Immature natural killer cell (primary cell): Measurements from ENCODE around the gene ZNF358. TPM values are rescaled to one million over a fixed set of nuclear protein-coding genes. Genes with fewer than 3 reads are reported as not detected.
A peak's percentile ranks its signal among the peaks of the same experiment; 100 is the strongest.

Experiments
- DNase-seq, 3 donors: peaks; one replicate each; pipeline ENCODE4 v3.0.0; 2022; ENCODE audit warnings: mixed read lengths in 1 of 3
- H3K27ac Mint-ChIP-seq, 6 donors: one replicate each; pipeline ENCODE4 v1.8.0; 2020; ENCODE audit warnings: mixed read lengths in 6 of 6, mild to moderate bottlenecking in 5 of 6, inconsistent platforms in 4 of 6, moderate library complexity in 3 of 6
- H3K27me3 Mint-ChIP-seq, 3 donors: one replicate each; pipeline ENCODE4 v1.8.0; 2020 to 2021; ENCODE audit warnings: low read depth in 3 of 3, mild to moderate bottlenecking in 3 of 3, mixed read lengths in 3 of 3, moderate library complexity in 3 of 3, inconsistent platforms in 1 of 3
- H3K36me3 Mint-ChIP-seq, 3 donors: one replicate each; pipeline ENCODE4 v1.8.0; 2020; ENCODE audit warnings: mixed read lengths in 3 of 3, inconsistent platforms in 2 of 3, mild to moderate bottlenecking in 2 of 3
- H3K4me1 Mint-ChIP-seq, 2 donors: one replicate each; pipeline ENCODE4 v1.8.0; 2020; ENCODE audit warnings: inconsistent platforms in 2 of 2, mild to moderate bottlenecking in 2 of 2, mixed read lengths in 2 of 2, moderate library complexity in 1 of 2
- H3K4me3 Mint-ChIP-seq, 5 donors: one replicate each; pipeline ENCODE4 v1.8.0; 2020; ENCODE audit warnings: mild to moderate bottlenecking in 5 of 5, mixed read lengths in 5 of 5, inconsistent platforms in 3 of 5, moderate library complexity in 3 of 5
- H3K9me3 Mint-ChIP-seq, 6 donors: one replicate each; pipeline ENCODE4 v1.8.0; 2020; ENCODE audit warnings: mild to moderate bottlenecking in 6 of 6, mixed read lengths in 6 of 6, inconsistent platforms in 4 of 6, moderate library complexity in 3 of 6
- polyA plus RNA-seq, 3 donors: library from polyadenylated mRNA; unstranded; fragments of 300-500 nt; fragmentation: Illumina TruSeq; gene quantifications; one replicate each; pipeline ENCODE4 v1.2.3, GENCODE V29; 2021

ZNF358 gene
- polyA plus RNA-seq, result 1 to 10 TPM; 1.3 to 3.1 (median 1.8) TPM

DNA sequence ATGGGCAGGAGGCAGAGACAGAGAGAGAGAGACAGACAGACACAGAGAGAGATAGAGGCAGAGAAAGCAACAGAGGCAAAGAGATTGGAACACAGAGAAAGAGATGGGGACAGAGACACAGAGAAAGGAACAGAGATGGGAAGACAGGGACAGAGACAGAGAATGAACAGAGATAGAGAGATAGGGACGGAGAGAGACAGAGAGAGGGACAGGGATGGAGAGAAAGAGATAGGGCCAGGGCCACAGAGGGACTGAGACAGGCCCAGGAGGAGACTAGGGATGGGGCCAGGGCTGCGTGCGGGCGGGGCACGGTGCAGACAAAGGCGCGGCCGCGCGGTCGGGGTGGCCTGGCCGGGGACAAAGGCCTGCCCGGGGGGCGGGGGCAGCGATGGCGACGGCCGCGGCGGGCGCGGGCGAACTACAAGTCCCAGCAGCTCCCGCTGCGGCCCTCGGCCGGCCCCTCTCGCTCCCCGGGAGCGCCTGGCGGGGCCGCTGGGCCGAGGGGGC, at the start of gene ZNF358:
TSS of gene ZNF358 (plus strand) at position 459 of the 507 bp plus-strand sequence. CDS start 3,140 bp downstream, outside the sequence.
- Mint-ChIP-seq H3K4me3 (peak within 1 kb of the TSS; percentile 83 to 99 (median 86)), H3K9me3 (no peaks in the 10 kb centered on the region), H3K4me1 (peaks cover 20 to 21% of the 10 kb centered on the region in 2 donors), H3K27me3 (peaks cover 0 to 13% (median 3%) of the 10 kb centered on the region in 3 donors), H3K27ac (peak within 1 kb of the TSS; percentile 46 to 91 (median 73)), H3K36me3 (no peaks in the 10 kb centered on the region)
- peak; percentile 40 to 47 (median 46) for DNase-seq

DNA sequence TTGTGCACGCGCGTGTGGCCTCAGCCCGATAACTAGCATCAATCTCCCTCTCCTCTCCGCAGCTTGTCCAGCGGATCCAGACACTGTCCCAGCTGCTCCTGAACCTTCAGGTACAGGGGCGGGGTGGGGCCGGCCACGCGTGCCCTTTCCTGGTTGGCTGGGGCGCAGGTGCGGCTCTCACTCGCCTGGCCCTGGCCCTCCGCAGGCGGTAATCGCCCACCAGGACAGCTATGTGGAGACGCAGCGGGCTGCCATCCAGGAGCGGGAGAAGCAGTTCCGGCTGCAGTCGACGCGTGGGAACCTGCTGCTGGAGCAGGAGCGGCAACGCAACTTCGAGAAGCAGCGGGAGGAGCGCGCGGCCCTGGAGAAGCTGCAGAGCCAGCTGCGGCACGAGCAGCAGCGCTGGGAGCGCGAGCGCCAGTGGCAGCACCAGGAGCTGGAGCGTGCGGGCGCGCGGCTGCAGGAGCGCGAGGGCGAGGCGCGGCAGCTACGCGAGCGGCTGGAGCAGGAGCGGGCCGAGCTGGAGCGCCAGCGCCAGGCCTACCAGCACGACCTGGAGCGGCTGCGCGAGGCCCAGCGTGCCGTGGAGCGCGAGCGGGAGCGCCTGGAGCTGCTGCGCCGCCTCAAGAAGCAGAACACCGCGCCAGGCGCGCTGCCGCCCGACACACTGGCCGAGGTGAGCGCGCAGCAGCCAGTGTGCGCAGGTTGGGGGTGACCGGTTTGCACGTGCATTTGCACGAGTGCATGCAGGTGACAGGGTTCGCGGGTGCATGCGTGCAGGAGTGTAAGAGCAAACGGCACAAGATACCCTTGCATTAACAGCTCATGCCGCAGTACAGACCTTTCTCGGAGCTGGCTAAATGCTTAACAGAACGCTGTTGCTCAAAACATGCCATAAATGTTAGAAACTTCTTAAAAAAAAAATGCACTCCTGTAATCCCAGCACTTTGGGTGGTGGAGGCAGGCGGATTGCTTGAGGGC, 48.6 kb upstream of the ZNF358 start:
- Mint-ChIP-seq H3K27ac (no peak overlapping the region), H3K27me3 (peaks cover 0 to 7% (median 2%) of the 10 kb centered on the region in 3 donors), H3K4me3 (no peak overlapping the region), H3K4me1 (no peaks in the 10 kb centered on the region), H3K9me3 (no peaks in the 10 kb centered on the region), H3K36me3 (peaks cover 0 to 12% (median 7%) of the 10 kb centered on the region in 3 donors)
- DNase-seq, result no peak

DNA sequence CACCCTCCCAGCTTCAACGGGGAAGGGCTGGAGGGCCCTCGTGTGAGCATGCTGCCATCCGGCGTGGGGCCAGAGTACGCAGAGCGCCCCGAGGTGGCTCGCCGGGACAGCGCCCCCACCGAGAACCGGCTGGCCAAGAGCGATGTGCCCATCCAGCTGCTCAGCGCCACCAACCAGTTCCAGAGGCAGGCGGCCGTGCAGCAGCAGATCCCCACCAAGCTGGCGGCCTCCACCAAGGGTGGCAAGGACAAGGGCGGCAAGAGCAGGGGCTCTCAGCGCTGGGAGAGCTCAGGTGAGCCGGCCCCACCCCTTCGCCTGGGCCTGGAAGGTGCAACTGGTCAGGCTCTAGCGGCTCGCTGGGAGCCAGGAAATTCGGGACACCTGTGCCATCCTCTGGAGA, 47.1 kb upstream of the ZNF358 start:
- Mint-ChIP-seq H3K4me1 (no peaks in the 10 kb centered on the region), H3K4me3 (no peak overlapping the region), H3K27ac (no peak overlapping the region), H3K36me3 (peaks cover 0 to 11% (median 7%) of the 10 kb centered on the region in 3 donors), H3K27me3 (peaks cover 0 to 7% (median 2%) of the 10 kb centered on the region in 3 donors), H3K9me3 (no peaks in the 10 kb centered on the region)
- DNase-seq, result no peak

DNA sequence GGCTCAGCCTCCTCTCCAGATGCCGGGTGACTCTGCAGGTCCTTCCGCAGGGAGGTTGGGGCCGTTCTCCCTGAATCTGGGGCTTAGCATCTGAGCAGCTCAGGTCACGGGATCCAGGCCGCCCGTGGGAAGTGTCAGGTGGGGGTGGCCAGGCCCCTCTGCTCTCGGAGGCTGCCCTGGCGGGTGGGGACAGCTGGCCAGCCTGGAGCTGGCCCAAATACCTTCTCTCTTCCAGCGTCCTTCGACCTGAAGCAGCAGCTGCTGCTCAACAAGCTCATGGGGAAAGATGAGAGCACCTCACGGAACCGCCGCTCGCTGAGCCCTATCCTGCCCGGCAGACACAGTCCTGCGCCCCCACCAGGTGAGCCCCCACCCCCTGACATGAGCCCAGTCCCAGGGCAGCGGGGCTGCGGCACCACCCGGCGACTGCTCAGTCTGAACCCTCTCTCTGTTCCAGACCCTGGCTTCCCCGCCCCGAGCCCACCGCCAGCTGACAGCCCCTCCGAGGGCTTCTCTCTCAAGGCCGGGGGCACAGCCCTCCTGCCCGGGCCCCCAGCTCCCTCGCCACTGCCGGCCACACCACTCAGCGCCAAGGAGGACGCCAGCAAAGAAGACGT, 46.1 kb upstream of the ZNF358 start:
- no peaks in the 10 kb centered on the region for H3K9me3 Mint-ChIP-seq
- peaks cover 0 to 7% (median 3%) of the 10 kb centered on the region in 3 donors for H3K27me3 Mint-ChIP-seq
- no peak overlapping the region for H3K4me3 Mint-ChIP-seq
- DNase-seq, result no peak
- no peaks in the 10 kb centered on the region for H3K4me1 Mint-ChIP-seq
- H3K27ac Mint-ChIP-seq, result no peak overlapping the region
- peaks cover 0 to 11% (median 4%) of the 10 kb centered on the region in 3 donors for H3K36me3 Mint-ChIP-seq

DNA sequence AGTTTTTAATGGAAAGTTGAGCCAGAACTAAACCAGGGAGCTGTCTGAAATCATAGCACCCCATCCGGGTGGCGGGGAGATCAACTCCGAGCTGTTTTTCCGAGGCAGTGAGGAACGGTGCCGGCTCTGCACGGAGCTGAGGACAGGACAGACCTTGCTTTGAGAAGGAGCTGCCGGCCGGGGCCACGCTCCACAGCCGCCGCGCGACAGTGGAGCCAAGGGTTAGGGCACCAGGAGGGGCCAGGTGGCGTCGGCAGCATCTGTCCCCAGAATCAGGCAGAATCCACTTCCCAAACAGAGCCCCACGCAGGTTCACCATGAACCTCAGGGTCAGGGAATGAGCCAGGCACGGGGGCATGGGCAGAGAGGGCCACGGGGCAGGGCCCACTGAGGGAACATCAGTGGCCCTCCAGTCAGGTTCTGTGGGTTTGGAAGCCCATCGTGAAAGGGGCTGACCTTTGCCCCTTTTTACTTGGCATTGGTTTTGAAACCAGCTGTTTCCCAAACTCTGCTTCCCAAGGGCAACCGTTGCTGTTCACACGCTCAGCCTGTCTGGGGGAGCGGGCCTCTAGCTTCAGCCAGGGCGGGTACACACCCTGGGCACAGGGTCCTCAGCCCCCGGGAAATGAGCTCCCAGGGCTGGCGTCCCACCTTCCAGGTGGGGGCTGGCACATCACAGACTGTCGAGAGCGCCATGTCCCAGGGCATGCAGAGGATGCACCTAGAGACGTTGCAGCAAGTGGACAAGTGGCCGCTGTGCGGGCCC, 45.2 kb upstream of the ZNF358 start:
- peaks cover 0 to 11% (median 4%) of the 10 kb centered on the region in 3 donors for H3K36me3 Mint-ChIP-seq

DNA sequence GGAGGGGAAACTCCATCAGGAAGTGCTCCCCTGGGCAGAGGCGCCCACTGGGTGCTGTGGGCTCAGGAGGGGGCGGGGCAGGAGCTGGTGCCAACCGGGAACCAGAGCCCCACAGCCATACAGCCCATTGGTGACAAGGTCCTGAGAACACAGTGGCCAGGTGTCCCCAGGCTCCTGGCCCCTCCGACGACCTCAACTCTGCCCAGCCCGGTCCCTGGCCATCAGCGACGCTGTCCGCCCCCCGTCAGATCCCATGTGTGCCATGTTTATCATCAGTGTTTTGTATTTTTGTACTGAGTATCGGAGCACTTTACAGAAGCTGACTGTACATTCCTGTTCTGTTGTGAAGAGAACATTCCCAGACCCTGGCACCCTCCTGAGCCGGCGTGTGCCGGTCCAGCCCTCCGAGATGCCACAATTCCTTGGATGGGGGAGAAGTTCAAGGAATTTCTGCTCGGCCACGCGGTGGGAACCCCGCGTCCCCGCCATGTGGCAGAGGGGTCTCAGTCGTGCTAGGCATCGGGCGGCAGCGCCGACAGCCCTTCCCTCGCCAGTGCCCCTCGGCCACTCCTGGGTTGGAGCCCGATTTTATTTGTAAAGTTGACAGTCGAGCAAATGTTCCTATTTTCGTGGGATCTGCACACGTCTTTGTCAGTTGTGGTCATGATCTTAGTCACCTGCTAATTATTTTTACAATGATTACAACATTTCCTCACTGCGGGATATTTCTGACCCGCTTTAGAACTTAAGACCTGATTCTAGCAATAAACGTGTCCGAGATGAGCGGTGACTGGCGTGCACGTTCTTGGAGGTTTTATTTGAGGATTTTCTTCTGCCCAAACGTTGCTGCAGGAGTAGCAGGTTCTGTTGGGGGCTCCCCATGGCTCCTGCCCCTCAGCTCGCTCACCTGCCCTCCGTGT, 43.9 kb upstream of the ZNF358 start:
- no peak overlapping the region for H3K27ac Mint-ChIP-seq
- no peaks in the 10 kb centered on the region for H3K9me3 Mint-ChIP-seq
- no peaks in the 10 kb centered on the region for H3K4me1 Mint-ChIP-seq
- H3K36me3 Mint-ChIP-seq, result peaks cover 0 to 11% (median 4%) of the 10 kb centered on the region in 3 donors
- H3K27me3 Mint-ChIP-seq, result peaks cover 0 to 9% (median 4%) of the 10 kb centered on the region in 3 donors
- no peak overlapping the region for H3K4me3 Mint-ChIP-seq
- no peak for DNase-seq

More for the DNA sequence above, 45.2 kb upstream of the ZNF358 start:
- Mint-ChIP-seq H3K9me3 (no peaks in the 10 kb centered on the region), H3K4me3 (no peak overlapping the region), H3K27ac (no peak overlapping the region), H3K4me1 (no peaks in the 10 kb centered on the region), H3K27me3 (peaks cover 0 to 7% (median 4%) of the 10 kb centered on the region in 3 donors)
- DNase-seq, result no peak

DNA sequence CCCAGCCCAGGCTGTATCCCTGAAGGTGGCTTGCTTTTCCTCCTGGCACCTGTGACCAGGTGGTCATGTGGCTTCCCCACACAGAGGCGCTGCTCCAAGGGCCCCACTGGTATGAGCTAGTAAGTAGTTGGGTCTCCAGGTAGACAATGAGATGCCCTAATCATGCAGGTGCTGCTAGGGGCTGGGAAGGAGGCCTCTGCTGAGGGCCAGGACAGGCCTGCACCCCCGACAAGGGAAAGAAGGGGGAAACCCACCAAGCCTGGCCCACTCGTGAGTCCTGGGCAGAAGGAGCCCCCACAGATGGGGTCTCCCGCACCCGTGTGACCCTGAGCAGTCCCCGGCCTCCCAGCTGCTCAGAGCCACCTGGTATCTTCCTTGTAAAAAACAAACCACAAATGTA, 40.2 kb upstream of the ZNF358 start:
- Mint-ChIP-seq H3K27me3 (peaks cover 0 to 17% (median 15%) of the 10 kb centered on the region in 3 donors), H3K27ac (peak overlapping the region in 1 of 6 donors; percentile 2), H3K9me3 (no peaks in the 10 kb centered on the region), H3K4me3 (no peak overlapping the region), H3K36me3 (peaks cover 0 to 3% (median 0%) of the 10 kb centered on the region in 3 donors), H3K4me1 (no peaks in the 10 kb centered on the region)
- DNase-seq, result no peak

DNA sequence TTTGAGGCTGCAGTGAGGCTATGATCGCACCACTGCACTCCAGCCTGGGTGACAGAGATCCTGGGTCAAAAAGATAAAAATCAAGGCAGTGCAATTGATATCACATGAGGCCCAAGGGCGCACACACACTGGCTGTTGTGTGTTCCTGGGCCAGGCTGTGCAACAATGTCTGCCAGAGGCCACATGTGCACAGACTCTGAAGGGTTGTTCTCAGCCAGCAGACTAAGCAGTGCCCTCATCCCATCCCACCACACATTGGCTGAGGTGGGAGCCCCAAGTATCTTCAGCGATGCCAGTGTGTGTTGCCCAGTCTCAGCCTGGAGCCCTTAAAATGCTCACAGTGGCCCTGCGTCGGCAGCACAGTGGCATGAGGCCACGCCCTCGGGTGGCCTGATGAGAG, 39.7 kb upstream of the ZNF358 start:
- no peak overlapping the region for H3K4me3 Mint-ChIP-seq
- H3K36me3 Mint-ChIP-seq, result peaks cover 0 to 3% (median 0%) of the 10 kb centered on the region in 3 donors
- no peak for DNase-seq
- peaks cover 0 to 19% (median 19%) of the 10 kb centered on the region in 3 donors for H3K27me3 Mint-ChIP-seq
- no peaks in the 10 kb centered on the region for H3K4me1 Mint-ChIP-seq
- no peaks in the 10 kb centered on the region for H3K9me3 Mint-ChIP-seq
- H3K27ac Mint-ChIP-seq, result peak overlapping the region in 2 of 6 donors; percentile 12 to 51

DNA sequence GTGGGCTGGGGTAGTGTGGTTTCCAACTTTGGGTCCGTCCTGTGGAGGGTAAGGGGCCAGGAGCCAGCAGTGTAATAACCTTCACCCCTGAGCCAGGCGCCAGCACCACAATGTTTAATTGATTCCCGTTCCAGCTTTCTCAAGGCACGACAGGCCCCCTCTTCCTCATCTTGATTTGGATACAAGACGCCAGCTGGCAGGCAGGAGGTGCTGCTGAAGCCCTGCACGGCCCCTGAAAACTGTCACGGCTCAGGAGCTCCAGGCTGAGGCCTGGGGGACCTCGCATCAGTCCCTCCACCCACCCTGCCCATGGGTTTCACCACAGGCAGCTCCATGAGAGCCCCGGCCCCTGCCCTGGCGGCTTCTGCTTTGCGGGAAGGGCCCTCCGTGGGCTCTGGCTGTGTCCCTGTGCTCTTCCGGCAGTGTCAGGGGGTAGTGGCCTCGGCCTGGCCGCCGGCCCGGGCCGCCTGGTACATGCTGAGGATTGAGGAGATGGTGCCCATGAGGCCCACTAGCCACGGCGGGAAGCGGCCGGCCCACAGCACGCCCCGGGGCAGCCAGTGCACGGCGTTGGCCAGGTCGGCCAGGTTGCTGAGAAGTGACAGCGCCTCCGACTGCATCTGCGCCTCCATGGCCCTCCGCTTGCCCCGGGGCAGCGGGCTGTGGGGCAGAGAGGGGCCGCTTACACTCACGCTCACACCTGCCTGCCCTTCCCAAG, 39.0 kb upstream of the ZNF358 start:
- Mint-ChIP-seq H3K27me3 (peaks cover 0 to 21% (median 19%) of the 10 kb centered on the region in 3 donors), H3K9me3 (no peaks in the 10 kb centered on the region), H3K36me3 (peaks cover 0 to 3% (median 0%) of the 10 kb centered on the region in 3 donors), H3K4me1 (no peaks in the 10 kb centered on the region), H3K27ac (peak overlapping the region in 1 of 6 donors; percentile 12), H3K4me3 (no peak overlapping the region)
- no peak for DNase-seq

DNA sequence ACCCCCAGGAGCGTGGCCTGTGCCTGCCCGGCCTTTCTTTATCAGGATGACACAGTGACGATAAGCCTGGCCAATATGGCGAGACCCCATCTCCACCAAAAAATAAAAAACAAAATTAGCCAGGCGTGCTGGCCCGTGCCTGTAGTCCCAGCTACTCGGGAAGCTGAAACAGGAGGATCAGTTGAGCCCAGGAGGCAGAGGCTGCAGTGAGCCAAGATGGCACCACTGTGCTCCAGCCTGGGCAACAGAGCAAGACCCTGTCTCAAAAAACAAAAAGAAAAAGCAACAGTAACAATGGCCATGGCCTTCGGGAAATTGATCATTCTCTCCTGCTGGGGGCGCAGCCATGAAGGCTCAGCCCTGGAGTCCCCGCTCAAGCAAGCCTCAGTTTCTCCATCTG, 38.1 kb upstream of the ZNF358 start:
- Mint-ChIP-seq H3K27ac (no peak overlapping the region), H3K36me3 (peaks cover 0 to 3% (median 0%) of the 10 kb centered on the region in 3 donors), H3K9me3 (no peaks in the 10 kb centered on the region), H3K27me3 (peaks cover 0 to 21% (median 19%) of the 10 kb centered on the region in 3 donors), H3K4me3 (no peak overlapping the region), H3K4me1 (no peaks in the 10 kb centered on the region)
- no peak for DNase-seq

DNA sequence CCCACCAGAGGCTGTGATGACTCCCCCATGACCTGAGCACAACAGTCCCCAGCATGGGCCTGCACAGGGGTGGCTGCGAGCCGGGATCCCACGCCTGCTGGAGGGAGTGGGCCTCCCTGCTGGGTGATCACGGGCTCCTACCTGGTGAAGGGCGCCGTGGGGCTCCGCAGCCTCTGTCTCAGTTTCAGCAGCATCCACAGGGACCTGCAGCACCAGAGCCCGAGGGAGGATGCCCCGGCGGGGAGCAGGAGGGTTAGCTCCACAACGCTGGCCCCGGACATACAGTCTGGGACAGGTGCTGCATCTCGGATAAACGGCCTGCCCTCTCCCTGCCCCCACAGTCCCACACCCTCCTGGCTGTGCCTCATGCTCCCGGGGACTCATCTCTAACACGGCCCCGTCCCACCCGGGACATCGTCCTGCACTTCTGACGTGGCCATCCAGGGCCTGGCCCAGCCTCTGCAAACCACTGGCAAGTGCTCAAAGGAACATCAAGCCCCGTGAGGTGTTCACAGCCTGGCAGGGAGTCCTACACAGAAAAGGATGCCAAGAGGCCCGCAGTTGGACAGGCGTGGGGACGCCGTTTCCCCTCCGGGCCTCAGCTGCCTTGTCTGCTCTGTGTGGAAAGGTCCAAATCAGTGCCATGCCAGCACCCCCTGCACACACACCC, 37.6 kb upstream of the ZNF358 start:
- DNase-seq, result no peak
- no peaks in the 10 kb centered on the region for H3K36me3 Mint-ChIP-seq
- no peak overlapping the region for H3K4me3 Mint-ChIP-seq
- peaks cover 0 to 25% (median 19%) of the 10 kb centered on the region in 3 donors for H3K27me3 Mint-ChIP-seq
- H3K4me1 Mint-ChIP-seq, result no peaks in the 10 kb centered on the region
- no peaks in the 10 kb centered on the region for H3K9me3 Mint-ChIP-seq
- no peak overlapping the region for H3K27ac Mint-ChIP-seq
